Measurements from ENCODE around the gene KAT6B. TPM values are rescaled to one million over a fixed set of nuclear protein-coding genes. Genes with fewer than 3 reads are reported as not detected.
"Not testable (repeated sequence)": the region's sequence is repeated elsewhere in the genome, so short reads cannot be mapped to it uniquely, and the experiment has no call there.

KAT6B gene
- total RNA-seq, 1 experiment from 2014 or later: 5.2 TPM

- no peaks in the 10 kb centered on the region for H3K36me3 ChIP-seq (replicated peaks; ENCODE audit: control insufficient read depth, insufficient read depth, low read length)
- DNase-seq: no peak
Observed at GRCh38 chr10:74881253-74881884, 55.0 kb downstream of the KAT6B start.

GRCh38 chr10:74882427-74882826 lies 56.0 kb downstream of the KAT6B start:
- H3K27me3 ChIP-seq (ENCODE audit: control insufficient read depth, insufficient read depth, low read length): no peaks in the 10 kb centered on the region
- no peak overlapping the region for H3K4me3 ChIP-seq (ENCODE audit: insufficient read depth, low read depth, low read length)
- H3K36me3 ChIP-seq (replicated peaks; ENCODE audit: control insufficient read depth, insufficient read depth, low read length): no peaks in the 10 kb centered on the region
- DNase-seq: no peak

More at GRCh38 chr10:74881253-74881884, 55.0 kb downstream of the KAT6B start:
- H3K27me3 ChIP-seq (ENCODE audit: control insufficient read depth, insufficient read depth, low read length): no peaks in the 10 kb centered on the region
- no peak overlapping the region for H3K4me3 ChIP-seq (ENCODE audit: insufficient read depth, low read depth, low read length)

DNA sequence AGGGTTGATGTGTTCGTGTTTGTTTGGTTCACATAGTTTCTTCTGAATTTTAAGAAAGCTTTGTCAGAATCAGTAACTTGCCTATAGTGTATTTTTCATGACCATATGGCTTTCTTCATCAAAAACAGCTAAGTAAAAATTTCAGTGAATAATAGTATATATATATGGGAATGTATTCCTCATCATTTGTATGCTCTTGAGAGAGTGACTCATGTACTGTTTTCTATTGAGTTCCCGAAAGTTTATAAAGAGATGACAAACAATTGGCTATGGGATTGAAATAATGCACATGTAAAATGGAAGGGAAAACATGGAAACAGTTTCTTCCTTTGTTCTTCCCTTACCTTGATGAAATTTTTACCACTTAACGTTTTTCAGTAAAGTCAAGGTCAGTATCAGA lies 56.4 kb downstream of the KAT6B start:
- no peaks in the 10 kb centered on the region for H3K27me3 ChIP-seq (ENCODE audit: control insufficient read depth, insufficient read depth, low read length)
- no peak for DNase-seq
- no peak overlapping the region for H3K4me3 ChIP-seq (ENCODE audit: insufficient read depth, low read depth, low read length)
- H3K36me3 ChIP-seq (replicated peaks; ENCODE audit: control insufficient read depth, insufficient read depth, low read length): no peaks in the 10 kb centered on the region

- Histone ChIP-seq H3K4me3 (ENCODE audit: insufficient read depth, low read depth, low read length) (no peak overlapping the region), H3K27me3 (ENCODE audit: control insufficient read depth, insufficient read depth, low read length) (no peaks in the 10 kb centered on the region), H3K36me3 (replicated peaks; ENCODE audit: control insufficient read depth, insufficient read depth, low read length) (no peaks in the 10 kb centered on the region)
- no peak for DNase-seq
Observed at GRCh38 chr10:74883428-74883827, 57.0 kb downstream of the KAT6B start.

- Histone ChIP-seq H3K27me3 (ENCODE audit: control insufficient read depth, insufficient read depth, low read length) (no peaks in the 10 kb centered on the region), H3K36me3 (replicated peaks; ENCODE audit: control insufficient read depth, insufficient read depth, low read length) (no peaks in the 10 kb centered on the region), H3K4me3 (ENCODE audit: insufficient read depth, low read depth, low read length) (no peak overlapping the region)
- no peak for DNase-seq
Observed at GRCh38 chr10:74887614-74888284, 61.3 kb downstream of the KAT6B start.

GRCh38 chr10:74888962-74889661 lies 62.7 kb downstream of the KAT6B start:
- H3K27me3 ChIP-seq (ENCODE audit: control insufficient read depth, insufficient read depth, low read length): no peaks in the 10 kb centered on the region
- H3K36me3 ChIP-seq (replicated peaks; ENCODE audit: control insufficient read depth, insufficient read depth, low read length): no peaks in the 10 kb centered on the region
- no peak overlapping the region for H3K4me3 ChIP-seq (ENCODE audit: insufficient read depth, low read depth, low read length)
- peak; percentile 12 for DNase-seq

DNA sequence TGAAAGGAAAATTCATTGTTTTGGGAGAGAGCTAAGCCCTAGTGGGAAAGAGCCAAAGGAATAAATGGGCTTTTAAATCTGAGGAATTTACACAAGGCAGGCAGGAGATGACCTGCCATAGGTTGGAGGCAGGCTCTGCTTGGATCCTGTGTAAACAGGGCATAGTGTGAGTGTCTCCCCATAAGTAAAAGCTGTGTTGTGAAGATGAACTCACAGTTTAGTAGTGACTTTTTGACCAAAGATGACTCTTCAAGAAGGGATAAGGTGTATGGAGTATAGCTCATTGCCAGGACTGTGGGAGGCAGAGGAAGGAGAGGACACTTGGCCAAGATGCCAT lies 63.2 kb downstream of the KAT6B start:
- no peak for DNase-seq
- Histone ChIP-seq H3K4me3 (ENCODE audit: insufficient read depth, low read depth, low read length) (no peak overlapping the region), H3K27me3 (ENCODE audit: control insufficient read depth, insufficient read depth, low read length) (no peaks in the 10 kb centered on the region), H3K36me3 (replicated peaks; ENCODE audit: control insufficient read depth, insufficient read depth, low read length) (no peaks in the 10 kb centered on the region)

GRCh38 chr10:74890460-74890859 lies 64.1 kb downstream of the KAT6B start:
- Histone ChIP-seq H3K27me3 (ENCODE audit: control insufficient read depth, insufficient read depth, low read length) (no peaks in the 10 kb centered on the region), H3K4me3 (ENCODE audit: insufficient read depth, low read depth, low read length) (no peak overlapping the region), H3K36me3 (replicated peaks; ENCODE audit: control insufficient read depth, insufficient read depth, low read length) (no peaks in the 10 kb centered on the region)
- DNase-seq: no peak

DNA sequence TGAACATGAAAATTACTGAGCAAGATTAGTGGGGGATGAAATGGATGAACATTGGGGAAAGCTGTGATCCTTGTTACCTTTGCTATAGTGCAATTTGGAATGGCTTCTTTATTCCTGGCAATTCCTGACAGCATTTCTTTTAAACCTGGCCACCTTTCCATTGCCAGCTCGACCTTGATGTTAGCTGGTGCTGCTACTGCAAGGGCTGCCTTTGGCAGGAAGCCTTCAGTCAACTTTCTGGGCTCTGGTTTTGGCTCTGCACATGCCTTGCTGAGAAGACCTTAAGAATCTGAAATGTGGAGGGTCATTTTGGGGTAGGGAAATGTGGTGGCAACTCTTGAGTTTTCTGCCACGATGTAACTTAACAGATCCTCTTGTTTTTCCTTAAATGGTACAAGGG lies 64.7 kb downstream of the KAT6B start:
- Histone ChIP-seq H3K4me3 (ENCODE audit: insufficient read depth, low read depth, low read length) (no peak overlapping the region), H3K27me3 (ENCODE audit: control insufficient read depth, insufficient read depth, low read length) (no peaks in the 10 kb centered on the region), H3K36me3 (replicated peaks; ENCODE audit: control insufficient read depth, insufficient read depth, low read length) (no peaks in the 10 kb centered on the region)
- DNase-seq: no peak

DNA sequence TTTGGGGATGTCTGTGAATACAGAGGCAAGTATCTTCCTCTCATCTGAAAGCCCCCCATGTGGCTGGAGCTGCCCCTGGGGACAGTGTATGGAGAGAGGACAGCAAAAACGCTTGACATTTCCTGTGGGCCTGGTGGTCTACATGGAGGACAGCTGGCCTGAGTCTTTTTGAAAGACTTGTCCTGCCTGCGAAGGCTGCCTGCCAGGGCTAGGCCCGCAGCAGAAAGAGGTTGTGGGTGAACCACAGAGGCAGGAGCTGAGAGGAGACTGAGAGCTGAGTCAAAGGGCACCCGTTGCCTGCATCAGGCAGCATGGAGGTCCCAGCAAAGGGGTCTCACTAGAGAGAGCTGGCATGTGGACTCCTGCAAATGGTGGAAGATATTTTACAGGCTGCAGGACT lies 66.4 kb downstream of the KAT6B start:
- DNase-seq: no peak
- H3K4me3 ChIP-seq (ENCODE audit: insufficient read depth, low read depth, low read length): no peak overlapping the region
- H3K27me3 ChIP-seq (ENCODE audit: control insufficient read depth, insufficient read depth, low read length): no peaks in the 10 kb centered on the region
- no peaks in the 10 kb centered on the region for H3K36me3 ChIP-seq (replicated peaks; ENCODE audit: control insufficient read depth, insufficient read depth, low read length)

DNA sequence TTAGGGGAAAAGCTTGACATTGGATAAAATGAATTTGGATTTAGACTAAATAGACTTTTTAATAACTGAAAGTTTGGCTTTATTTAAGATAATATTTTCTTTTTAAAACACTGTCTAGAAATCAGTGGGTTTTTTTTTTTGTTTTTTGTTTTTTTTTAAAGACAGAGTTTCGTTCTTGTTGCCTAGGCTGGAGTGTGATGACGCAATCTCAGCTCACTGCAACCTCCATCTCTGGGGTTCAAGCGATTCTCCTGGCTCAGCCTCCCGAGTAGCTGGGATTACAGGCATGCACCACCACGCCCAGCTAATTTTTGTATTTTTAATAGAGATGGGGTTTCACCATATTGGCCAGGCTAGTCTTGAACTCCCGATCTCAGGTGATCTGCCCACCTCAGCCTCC lies 66.9 kb downstream of the KAT6B start:
- H3K36me3 ChIP-seq (replicated peaks; ENCODE audit: control insufficient read depth, insufficient read depth, low read length); H3K27me3 ChIP-seq (ENCODE audit: control insufficient read depth, insufficient read depth, low read length); DNase-seq; H3K4me3 ChIP-seq (ENCODE audit: insufficient read depth, low read depth, low read length): not testable (repeated sequence)

DNA sequence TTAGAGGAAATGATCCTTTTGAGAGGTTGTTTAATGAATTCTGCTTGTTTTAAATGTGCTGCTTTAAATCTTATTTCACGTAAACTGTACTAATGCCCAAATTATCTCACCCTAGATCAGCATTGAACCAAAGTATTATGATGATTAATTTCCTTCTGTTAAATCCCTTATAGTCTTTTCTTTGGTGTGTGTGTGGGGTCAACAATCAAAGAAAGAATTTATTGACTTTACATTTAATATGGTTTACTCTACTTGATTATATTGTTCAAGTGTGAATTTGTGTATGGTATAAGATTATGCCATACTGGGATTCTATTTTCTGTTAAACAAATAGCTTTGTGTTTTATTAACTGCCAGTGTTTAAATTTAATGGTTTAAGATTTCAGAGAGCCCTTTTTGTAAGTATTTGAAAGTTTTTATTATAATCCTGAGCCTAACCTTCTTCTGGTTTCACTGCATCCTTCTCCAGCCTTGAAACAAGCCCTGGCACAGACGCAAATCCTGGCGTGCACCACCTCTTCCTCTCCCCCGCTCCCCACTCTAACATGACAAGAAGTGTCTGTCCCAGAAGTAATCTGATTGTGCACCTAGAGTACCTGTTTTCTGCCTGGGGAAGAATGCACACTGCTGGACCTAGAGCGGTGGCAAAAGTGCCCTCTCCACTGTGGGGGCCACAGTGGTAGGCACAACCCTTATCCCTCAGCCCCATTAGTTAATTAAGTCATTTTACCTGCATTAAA lies 70.6 kb downstream of the KAT6B start:
- DNase-seq: no peak
- H3K27me3 ChIP-seq (ENCODE audit: control insufficient read depth, insufficient read depth, low read length): no peaks in the 10 kb centered on the region
- no peaks in the 10 kb centered on the region for H3K36me3 ChIP-seq (replicated peaks; ENCODE audit: control insufficient read depth, insufficient read depth, low read length)
- H3K4me3 ChIP-seq (ENCODE audit: insufficient read depth, low read depth, low read length): no peak overlapping the region

DNA sequence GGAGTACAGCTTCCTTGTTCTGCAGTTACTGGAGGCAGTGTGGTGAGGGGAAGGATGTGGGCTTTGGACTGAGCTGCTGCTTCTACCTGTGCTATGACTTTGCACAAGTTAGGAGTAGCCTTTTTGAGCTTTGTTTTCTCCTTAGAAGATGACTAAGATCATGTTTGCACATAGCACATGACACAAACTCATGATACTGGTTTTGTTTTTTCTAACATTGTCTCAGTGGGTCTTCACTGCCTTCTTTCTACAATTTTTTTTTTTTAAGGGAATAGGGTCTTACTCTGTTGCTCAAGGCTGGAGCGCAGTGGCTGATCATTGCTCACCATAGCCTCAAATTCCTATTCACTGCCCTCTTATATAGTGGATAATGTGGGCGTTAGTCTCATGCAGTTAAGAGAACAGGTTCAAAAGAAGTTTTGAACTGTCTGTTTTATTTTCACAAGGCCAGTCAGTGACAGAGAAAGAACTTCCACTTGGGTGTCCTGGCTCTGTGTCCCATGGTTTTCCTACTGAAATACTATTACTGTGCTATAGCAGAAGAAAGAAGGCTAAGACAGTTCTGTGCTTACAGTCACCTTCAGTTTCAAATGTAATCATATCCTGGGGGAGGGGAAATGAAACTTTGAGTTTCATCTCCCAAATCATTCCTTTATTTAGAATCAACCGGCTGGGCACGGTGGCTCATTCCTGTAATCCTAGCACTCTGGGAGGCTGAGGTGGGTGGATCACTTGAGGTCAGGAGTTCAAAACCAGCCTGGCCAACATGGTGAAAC lies 72.0 kb downstream of the KAT6B start:
- Histone ChIP-seq H3K36me3 (replicated peaks; ENCODE audit: control insufficient read depth, insufficient read depth, low read length) (no peaks in the 10 kb centered on the region), H3K4me3 (ENCODE audit: insufficient read depth, low read depth, low read length) (no peak overlapping the region), H3K27me3 (ENCODE audit: control insufficient read depth, insufficient read depth, low read length) (no peaks in the 10 kb centered on the region)
- DNase-seq: no peak

DNA sequence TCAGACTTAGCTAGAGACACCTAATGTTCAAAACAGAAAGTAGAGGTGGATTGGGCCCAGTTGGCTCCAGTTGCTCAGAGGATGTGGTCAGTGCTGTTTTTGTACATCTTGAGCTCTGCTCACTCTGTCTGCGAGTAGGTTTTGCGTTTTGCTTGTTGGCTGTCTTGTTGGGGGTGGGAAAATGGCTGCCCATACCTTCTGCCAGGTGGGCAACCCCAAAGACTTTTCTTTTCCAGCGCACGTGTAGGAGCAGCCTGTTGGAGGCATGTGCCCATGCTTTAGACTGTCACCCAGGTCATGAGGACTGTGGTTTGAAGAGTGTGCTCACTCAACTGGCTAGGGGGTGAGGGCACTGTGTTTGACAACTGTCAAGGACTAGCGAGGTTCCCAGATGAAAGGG lies 73.9 kb downstream of the KAT6B start:
- H3K36me3 ChIP-seq (replicated peaks; ENCODE audit: control insufficient read depth, insufficient read depth, low read length): no peaks in the 10 kb centered on the region
- no peak overlapping the region for H3K4me3 ChIP-seq (ENCODE audit: insufficient read depth, low read depth, low read length)
- H3K27me3 ChIP-seq (ENCODE audit: control insufficient read depth, insufficient read depth, low read length): no peaks in the 10 kb centered on the region
- DNase-seq: no peak

All from H7 (cell line).